ENCODE results near the gene SSBP3. TPM values are rescaled to one million over a fixed set of nuclear protein-coding genes. Genes with fewer than 3 reads are reported as not detected.

SSBP3 gene
- total RNA-seq, 1 experiment from 2014 or later = 26.5 TPM

DNA sequence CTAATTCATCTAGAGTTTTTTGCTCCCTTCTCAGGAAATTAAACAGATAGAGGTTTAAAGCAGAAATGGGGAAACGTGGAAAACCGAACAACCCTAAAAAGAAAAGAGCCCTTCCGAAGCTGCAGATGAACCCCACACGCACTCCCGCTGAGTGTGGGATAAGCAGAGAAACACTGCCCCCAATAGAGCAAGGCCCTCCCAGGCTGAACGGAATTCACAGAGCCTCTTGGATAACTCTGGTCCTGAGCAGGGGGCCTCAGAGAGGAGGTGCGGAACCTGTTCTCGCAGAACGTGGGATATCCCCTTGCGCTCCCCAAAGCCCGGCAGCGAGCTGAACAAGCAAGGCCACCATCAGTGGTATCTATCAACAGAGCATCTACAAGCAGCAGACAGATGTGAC lies 44.9 kb downstream of the SSBP3 start:
- no peaks in the 10 kb centered on the region for H3K36me3 ChIP-seq (ENCODE audit: low read depth)
- BruUV-seq (replicated peaks) = no TSS peak
- H3F3A ChIP-seq (ENCODE audit: insufficient read depth, low read depth) = no peaks in the 10 kb centered on the region
- H3K4me2 ChIP-seq = no peak overlapping the region
- POLR2A ChIA-PET (ENCODE audit: unreplicated experiment) = no interaction called here
- intact Hi-C loops (cut with micrococcal nuclease; ENCODE audit: unreplicated experiment) = no loop called here
- H3K27ac ChIP-seq = no peak overlapping the region
- DNase-seq = no peak
- H3K9me2 ChIP-seq (ENCODE audit: insufficient read depth) = no peaks in the 10 kb centered on the region
- no peaks in the 10 kb centered on the region for H3K27me3 ChIP-seq (ENCODE audit: insufficient read depth, low read depth)
- CTCF ChIA-PET = no interaction called here
- H4K20me1 ChIP-seq (ENCODE audit: insufficient read depth) = no peaks in the 10 kb centered on the region
- TF ChIP-seq CTCF (conservative IDR thresholded peaks at IDR 0.05) (no peak), EZH2 (IDR thresholded peaks at IDR 0.05; ENCODE audit: low read depth) (no peak)
- no peaks in the 10 kb centered on the region for H3K79me2 ChIP-seq (ENCODE audit: low read depth)
- no peaks in the 10 kb centered on the region for H3K4me1 ChIP-seq (replicated peaks; ENCODE audit: insufficient read depth)
- H2AFZ ChIP-seq = no peak overlapping the region
- H3K4me3 ChIP-seq = no peak overlapping the region
- no peaks in the 10 kb centered on the region for H3K9me3 ChIP-seq (ENCODE audit: insufficient read depth, low read depth)

DNA sequence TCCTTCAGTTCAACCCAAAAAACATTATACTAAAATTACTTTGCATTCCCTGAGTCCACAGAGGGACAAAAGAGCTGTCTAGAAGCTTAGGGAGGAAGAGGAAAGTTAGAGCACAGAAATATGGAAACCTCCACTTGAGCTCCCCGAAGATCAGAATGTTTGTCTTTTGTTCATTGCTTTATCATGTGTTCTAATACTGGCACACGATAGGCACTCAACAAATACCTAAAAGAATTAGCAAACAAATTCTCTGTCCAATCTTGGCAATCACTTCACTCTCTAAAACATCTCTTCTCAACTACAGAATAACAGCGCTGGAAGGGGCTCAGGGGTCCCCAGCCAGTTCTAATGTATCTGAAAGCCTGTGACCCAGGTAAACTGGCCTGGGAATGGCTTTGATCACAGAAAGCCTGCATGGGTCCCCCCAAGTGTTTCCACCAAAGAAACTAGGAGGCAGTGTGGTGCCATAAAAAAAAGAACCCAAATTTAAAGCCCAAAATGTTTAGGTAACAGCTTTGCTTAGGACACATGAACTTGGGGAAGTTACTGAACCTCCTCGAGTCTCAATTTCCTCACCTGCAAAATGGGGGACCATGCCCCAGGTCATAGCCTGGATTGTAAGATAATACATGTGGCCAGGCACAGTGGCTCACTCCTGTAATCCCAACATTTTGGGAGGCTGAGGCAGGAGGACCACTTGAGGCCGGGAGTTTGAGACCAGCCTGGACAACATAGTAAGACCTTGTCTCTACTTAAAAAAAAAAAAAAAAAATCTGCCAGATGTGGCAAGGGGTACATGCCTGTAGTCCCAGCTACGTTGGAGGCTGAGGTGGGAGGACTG lies 45.8 kb downstream of the SSBP3 start:
- no peak overlapping the region for H2AFZ ChIP-seq
- no peaks in the 10 kb centered on the region for H4K20me1 ChIP-seq (ENCODE audit: insufficient read depth)
- no peaks in the 10 kb centered on the region for H3K79me2 ChIP-seq (ENCODE audit: low read depth)
- H3K4me2 ChIP-seq = no peak overlapping the region
- BruUV-seq (replicated peaks) = no TSS peak
- H3K27me3 ChIP-seq (ENCODE audit: insufficient read depth, low read depth) = no peaks in the 10 kb centered on the region
- H3K36me3 ChIP-seq (ENCODE audit: low read depth) = no peaks in the 10 kb centered on the region
- no peak for DNase-seq
- H3K9me2 ChIP-seq (ENCODE audit: insufficient read depth) = no peaks in the 10 kb centered on the region
- H3K4me1 ChIP-seq (replicated peaks; ENCODE audit: insufficient read depth) = no peaks in the 10 kb centered on the region
- no peaks in the 10 kb centered on the region for H3K9me3 ChIP-seq (ENCODE audit: insufficient read depth, low read depth)
- no peaks in the 10 kb centered on the region for H3F3A ChIP-seq (ENCODE audit: insufficient read depth, low read depth)
- no peak overlapping the region for H3K4me3 ChIP-seq
- intact Hi-C loops (cut with micrococcal nuclease; ENCODE audit: unreplicated experiment) = no loop called here
- POLR2A ChIA-PET (ENCODE audit: unreplicated experiment) = no interaction called here
- CTCF ChIA-PET = no interaction called here
- TF ChIP-seq EZH2 (IDR thresholded peaks at IDR 0.05; ENCODE audit: low read depth) (no peak), CTCF (conservative IDR thresholded peaks at IDR 0.05) (no peak)
- H3K27ac ChIP-seq = no peak overlapping the region

DNA sequence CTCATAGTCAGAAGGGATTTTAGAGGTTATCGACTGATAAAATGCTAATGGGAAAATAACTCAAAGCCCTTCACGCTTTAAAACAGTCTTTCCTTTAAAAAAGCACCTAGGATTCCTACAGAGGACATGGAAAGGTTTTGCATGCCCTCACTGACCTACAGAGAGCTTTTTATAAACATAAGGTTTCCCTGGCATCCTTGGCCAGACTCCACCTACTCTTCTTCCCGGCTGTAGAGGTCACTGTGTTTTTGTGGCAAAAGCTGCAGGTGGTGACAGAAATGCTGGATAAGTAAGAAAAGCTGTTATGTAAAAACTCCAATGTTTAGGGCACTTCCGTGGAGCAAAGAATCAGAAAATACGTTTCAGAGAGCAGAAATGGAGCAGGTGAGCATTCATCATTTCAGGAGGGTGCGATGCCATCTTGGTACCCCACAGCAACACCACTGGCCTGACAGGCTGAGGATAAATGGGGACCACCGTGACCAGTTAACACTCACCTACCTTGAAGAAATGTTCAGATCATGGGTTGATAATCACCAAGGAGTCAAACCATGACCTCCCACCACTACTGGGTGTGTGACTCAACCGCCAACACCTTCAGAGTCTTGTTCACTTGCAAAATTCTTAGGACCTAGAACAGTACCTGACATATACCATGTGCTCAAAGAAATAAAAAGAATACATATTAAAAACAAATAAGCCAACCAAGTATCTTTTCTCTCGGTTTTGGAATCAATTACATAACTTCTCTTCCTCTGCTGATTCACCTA lies 46.6 kb downstream of the SSBP3 start:
- no peak for DNase-seq
- H3K4me3 ChIP-seq = no peak overlapping the region
- POLR2A ChIA-PET (ENCODE audit: unreplicated experiment) = no interaction called here
- intact Hi-C loops (cut with micrococcal nuclease; ENCODE audit: unreplicated experiment) = no loop called here
- no peak overlapping the region for H3K27ac ChIP-seq
- H3K27me3 ChIP-seq (ENCODE audit: insufficient read depth, low read depth) = no peaks in the 10 kb centered on the region
- H3K9me3 ChIP-seq (ENCODE audit: insufficient read depth, low read depth) = no peaks in the 10 kb centered on the region
- H3K4me2 ChIP-seq = no peak overlapping the region
- H3K36me3 ChIP-seq (ENCODE audit: low read depth) = no peaks in the 10 kb centered on the region
- BruUV-seq (replicated peaks) = no TSS peak
- H3F3A ChIP-seq (ENCODE audit: insufficient read depth, low read depth) = no peaks in the 10 kb centered on the region
- H4K20me1 ChIP-seq (ENCODE audit: insufficient read depth) = no peaks in the 10 kb centered on the region
- no peaks in the 10 kb centered on the region for H3K4me1 ChIP-seq (replicated peaks; ENCODE audit: insufficient read depth)
- CTCF ChIA-PET = interaction anchor here (0.6 kb wide), 1 partner anchor 97 kb away, joined by 4 read pairs; no protein-coding TSS in a partner anchor
- H2AFZ ChIP-seq = no peak overlapping the region
- H3K9me2 ChIP-seq (ENCODE audit: insufficient read depth) = no peaks in the 10 kb centered on the region
- no peaks in the 10 kb centered on the region for H3K79me2 ChIP-seq (ENCODE audit: low read depth)
- TF ChIP-seq CTCF (conservative IDR thresholded peaks at IDR 0.05) (no peak), EZH2 (IDR thresholded peaks at IDR 0.05; ENCODE audit: low read depth) (no peak)
